Epithelial cell of proximal tubule (primary cell): ENCODE data around the gene HMCES. TPM values are rescaled to one million over a fixed set of nuclear protein-coding genes. Genes with fewer than 3 reads are reported as not detected.
"Not testable (repeated sequence)": the region's sequence is repeated elsewhere in the genome, so short reads cannot be mapped to it uniquely, and the experiment has no call there.

Experiments used
- DNase-seq: peaks from one replicate; pipeline ENCODE4 v3.0.0-alpha.2; 2011; ENCODE audit warnings: low read depth
- H3K4me3 ChIP-seq: 2 replicates; pipeline ENCODE4 v1.5.1; 2011; ENCODE audit warnings: low read depth, mild to moderate bottlenecking, low read length
- CTCF ChIP-seq: conservative IDR thresholded peaks from 2 replicates; pipeline ENCODE4 v1.5.1; 2012; ENCODE audit warnings: low read depth, mild to moderate bottlenecking, low read length
- total RNA-seq: library from RNA; depleted of rRNA; stranded (reverse); fragments of >200 nt; gene quantifications from 2 replicates; pipeline ENCODE4 v1.2.3, GENCODE V29; 2015

The HMCES gene
- total RNA-seq, 1 donor from 2014 or later: 40.3 TPM

- no peak for DNase-seq
- no peak for TF ChIP-seq CTCF
- no peak overlapping the region for H3K4me3 ChIP-seq
These were observed 21.1 kb upstream of the HMCES start for GRCh38 chr3:129257609-129258008.

- H3K4me3 ChIP-seq: no peak overlapping the region
- no peak for DNase-seq
- no peak for TF ChIP-seq CTCF
These were observed 18.8 kb upstream of the HMCES start for GRCh38 chr3:129259612-129260477.

GRCh38 chr3:129260606-129261005, 18.1 kb upstream of the HMCES start:
- H3K4me3 ChIP-seq: no peak overlapping the region
- TF ChIP-seq CTCF: no peak
- no peak for DNase-seq

- no peak for DNase-seq
- no peak overlapping the region for H3K4me3 ChIP-seq
- no peak for TF ChIP-seq CTCF
These were observed 16.8 kb upstream of the HMCES start for GRCh38 chr3:129261894-129262293.

GRCh38 chr3:129263161-129263910, 15.3 kb upstream of the HMCES start:
- DNase-seq: no peak
- TF ChIP-seq CTCF: no peak
- no peak overlapping the region for H3K4me3 ChIP-seq

- not testable (repeated sequence) for DNase-seq, H3K4me3 ChIP-seq
These were observed 13.7 kb upstream of the HMCES start for GRCh38 chr3:129264994-129265393.

- DNase-seq: no peak
- H3K4me3 ChIP-seq: no peak overlapping the region
- no peak for TF ChIP-seq CTCF
These were observed 12.0 kb upstream of the HMCES start for GRCh38 chr3:129266651-129267050.
